ENCODE results near the gene NOP9.

The NOP9 gene

DNA sequence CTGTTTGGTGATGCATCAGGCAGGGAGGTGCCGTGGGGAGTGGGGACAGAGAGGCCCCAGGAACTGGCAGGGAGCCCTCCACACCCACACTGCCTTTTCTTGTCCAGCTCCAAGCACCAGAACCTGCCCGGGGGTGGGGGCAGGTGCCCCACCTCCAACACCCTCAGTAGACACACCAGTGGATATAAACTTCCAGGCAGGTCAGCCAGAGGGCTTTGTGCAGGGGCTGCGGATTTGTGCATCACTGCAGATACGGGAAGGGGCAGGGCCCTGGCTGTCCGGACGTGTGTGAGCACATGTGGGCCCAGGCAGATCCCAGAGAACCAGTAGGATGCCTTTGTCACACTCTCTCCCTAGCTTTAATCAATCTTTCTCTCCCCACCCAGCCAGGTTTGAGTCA, 35.4 kb upstream of the NOP9 start:
- peaks cover 8% of the 10 kb centered on the region for H3K4me1 ChIP-seq (ENCODE audit: insufficient read depth, insufficient read length)
- TF ChIP-seq ZNF274 (IDR thresholded peaks at IDR 0.05; ENCODE audit: low read depth, low read length) (no peak), YY1 (IDR thresholded peaks at IDR 0.05; ENCODE audit: insufficient read depth, insufficient read length) (no peak), SUZ12 (IDR thresholded peaks at IDR 0.05; ENCODE audit: extremely low read depth, insufficient read depth, insufficient read length) (no peak)
- no peak for DNase-seq (ENCODE audit: low read depth, low spot score)
- H3K4me3 ChIP-seq (ENCODE audit: insufficient read length, low read depth) = no peak overlapping the region
- no peaks in the 10 kb centered on the region for H3K27me3 ChIP-seq (ENCODE audit: insufficient read depth, insufficient read length)
- no peak overlapping the region for H3K9ac ChIP-seq (ENCODE audit: insufficient read length, low read depth)
- H3K9me3 ChIP-seq (ENCODE audit: insufficient read depth, low read length) = no peaks in the 10 kb centered on the region
- peaks cover 39% of the 10 kb centered on the region for H3K36me3 ChIP-seq (ENCODE audit: insufficient read depth, insufficient read length, low read length)

GRCh38 chr14:24266344-24267244, 33.1 kb upstream of the NOP9 start:
- no peak for TF ChIP-seq SUZ12 (IDR thresholded peaks at IDR 0.05; ENCODE audit: extremely low read depth, insufficient read depth, insufficient read length)
- no peak for TF ChIP-seq ZNF274 (IDR thresholded peaks at IDR 0.05; ENCODE audit: low read depth, low read length)
- TF ChIP-seq YY1 (IDR thresholded peaks at IDR 0.05; ENCODE audit: insufficient read depth, insufficient read length) = no peak
- H3K36me3 ChIP-seq (ENCODE audit: insufficient read depth, insufficient read length, low read length) = peaks cover 44% of the 10 kb centered on the region

GRCh38 chr14:24267516-24267915, 32.1 kb upstream of the NOP9 start:
- H3K4me3 ChIP-seq (ENCODE audit: insufficient read length, low read depth) = no peak overlapping the region
- H3K9ac ChIP-seq (ENCODE audit: insufficient read length, low read depth) = no peak overlapping the region
- H3K27me3 ChIP-seq (ENCODE audit: insufficient read depth, insufficient read length) = no peaks in the 10 kb centered on the region
- no peaks in the 10 kb centered on the region for H3K9me3 ChIP-seq (ENCODE audit: insufficient read depth, low read length)
- TF ChIP-seq ZNF274 (IDR thresholded peaks at IDR 0.05; ENCODE audit: low read depth, low read length) = no peak
- TF ChIP-seq YY1 (IDR thresholded peaks at IDR 0.05; ENCODE audit: insufficient read depth, insufficient read length) = no peak
- TF ChIP-seq SUZ12 (IDR thresholded peaks at IDR 0.05; ENCODE audit: extremely low read depth, insufficient read depth, insufficient read length) = no peak
- peaks cover 8% of the 10 kb centered on the region for H3K4me1 ChIP-seq (ENCODE audit: insufficient read depth, insufficient read length)
- DNase-seq (ENCODE audit: low read depth, low spot score) = no peak
- peaks cover 41% of the 10 kb centered on the region for H3K36me3 ChIP-seq (ENCODE audit: insufficient read depth, insufficient read length, low read length)

More at GRCh38 chr14:24266344-24267244, 33.1 kb upstream of the NOP9 start:
- H3K27me3 ChIP-seq (ENCODE audit: insufficient read depth, insufficient read length) = no peaks in the 10 kb centered on the region
- no peaks in the 10 kb centered on the region for H3K9me3 ChIP-seq (ENCODE audit: insufficient read depth, low read length)
- DNase-seq (ENCODE audit: low read depth, low spot score) = no peak
- no peak overlapping the region for H3K4me3 ChIP-seq (ENCODE audit: insufficient read length, low read depth)
- H3K4me1 ChIP-seq (ENCODE audit: insufficient read depth, insufficient read length) = peaks cover 8% of the 10 kb centered on the region
- H3K9ac ChIP-seq (ENCODE audit: insufficient read length, low read depth) = no peak overlapping the region

GRCh38 chr14:24268225-24268624, 31.4 kb upstream of the NOP9 start:
- H3K4me1 ChIP-seq (ENCODE audit: insufficient read depth, insufficient read length) = peaks cover 5% of the 10 kb centered on the region
- H3K4me3 ChIP-seq (ENCODE audit: insufficient read length, low read depth) = no peak overlapping the region
- DNase-seq (ENCODE audit: low read depth, low spot score) = no peak
- peaks cover 41% of the 10 kb centered on the region for H3K36me3 ChIP-seq (ENCODE audit: insufficient read depth, insufficient read length, low read length)
- H3K9me3 ChIP-seq (ENCODE audit: insufficient read depth, low read length) = no peaks in the 10 kb centered on the region
- H3K27me3 ChIP-seq (ENCODE audit: insufficient read depth, insufficient read length) = no peaks in the 10 kb centered on the region
- TF ChIP-seq ZNF274 (IDR thresholded peaks at IDR 0.05; ENCODE audit: low read depth, low read length) (no peak), YY1 (IDR thresholded peaks at IDR 0.05; ENCODE audit: insufficient read depth, insufficient read length) (no peak), SUZ12 (IDR thresholded peaks at IDR 0.05; ENCODE audit: extremely low read depth, insufficient read depth, insufficient read length) (no peak)
- no peak overlapping the region for H3K9ac ChIP-seq (ENCODE audit: insufficient read length, low read depth)

DNA sequence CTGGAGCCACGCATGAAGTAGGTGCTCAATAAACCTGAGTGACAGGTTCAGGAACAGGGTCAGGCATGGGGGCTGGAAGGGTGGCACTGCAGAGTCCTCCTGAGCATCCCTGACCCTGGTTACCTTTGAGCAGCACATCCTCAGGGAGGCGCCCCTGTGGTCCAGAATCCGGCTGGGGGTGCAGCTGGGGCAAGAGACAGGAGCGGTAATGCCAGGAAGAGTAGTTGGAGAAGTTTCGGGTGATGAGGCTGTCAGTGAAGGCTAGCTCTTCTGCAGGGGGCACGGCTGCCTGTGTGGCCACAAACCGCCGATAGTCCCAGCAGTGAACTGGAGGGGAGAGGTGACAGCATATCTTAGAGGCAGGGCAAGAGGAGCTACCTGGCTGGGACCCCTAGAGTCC, 30.3 kb upstream of the NOP9 start:
- no peak overlapping the region for H3K4me3 ChIP-seq (ENCODE audit: insufficient read length, low read depth)
- peaks cover 45% of the 10 kb centered on the region for H3K36me3 ChIP-seq (ENCODE audit: insufficient read depth, insufficient read length, low read length)
- DNase-seq (ENCODE audit: low read depth, low spot score) = no peak
- H3K9me3 ChIP-seq (ENCODE audit: insufficient read depth, low read length) = no peaks in the 10 kb centered on the region
- no peaks in the 10 kb centered on the region for H3K27me3 ChIP-seq (ENCODE audit: insufficient read depth, insufficient read length)
- H3K9ac ChIP-seq (ENCODE audit: insufficient read length, low read depth) = no peak overlapping the region
- peaks cover under 1% of the 10 kb centered on the region for H3K4me1 ChIP-seq (ENCODE audit: insufficient read depth, insufficient read length)
- TF ChIP-seq YY1 (IDR thresholded peaks at IDR 0.05; ENCODE audit: insufficient read depth, insufficient read length) (no peak), SUZ12 (IDR thresholded peaks at IDR 0.05; ENCODE audit: extremely low read depth, insufficient read depth, insufficient read length) (no peak), ZNF274 (IDR thresholded peaks at IDR 0.05; ENCODE audit: low read depth, low read length) (no peak)

GRCh38 chr14:24269910-24270536, 29.6 kb upstream of the NOP9 start:
- Histone ChIP-seq H3K4me3 (ENCODE audit: insufficient read length, low read depth) (peak overlapping the region; percentile 81), H3K4me1 (ENCODE audit: insufficient read depth, insufficient read length) (no peaks in the 10 kb centered on the region), H3K9me3 (ENCODE audit: insufficient read depth, low read length) (no peaks in the 10 kb centered on the region), H3K9ac (ENCODE audit: insufficient read length, low read depth) (peak overlapping the region; percentile 42), H3K36me3 (ENCODE audit: insufficient read depth, insufficient read length, low read length) (peaks cover 45% of the 10 kb centered on the region), H3K27me3 (ENCODE audit: insufficient read depth, insufficient read length) (no peaks in the 10 kb centered on the region)
- DNase-seq (ENCODE audit: low read depth, low spot score) = no peak
- TF ChIP-seq ZNF274 (IDR thresholded peaks at IDR 0.05; ENCODE audit: low read depth, low read length) (no peak), YY1 (IDR thresholded peaks at IDR 0.05; ENCODE audit: insufficient read depth, insufficient read length) (no peak), SUZ12 (IDR thresholded peaks at IDR 0.05; ENCODE audit: extremely low read depth, insufficient read depth, insufficient read length) (no peak)

- H3K9me3 ChIP-seq (ENCODE audit: insufficient read depth, low read length) = no peaks in the 10 kb centered on the region
- H3K4me1 ChIP-seq (ENCODE audit: insufficient read depth, insufficient read length) = no peaks in the 10 kb centered on the region
- DNase-seq (ENCODE audit: low read depth, low spot score) = no peak
- H3K9ac ChIP-seq (ENCODE audit: insufficient read length, low read depth) = peak overlapping the region; percentile 87
- H3K36me3 ChIP-seq (ENCODE audit: insufficient read depth, insufficient read length, low read length) = peaks cover 40% of the 10 kb centered on the region
- TF ChIP-seq ZNF274 (IDR thresholded peaks at IDR 0.05; ENCODE audit: low read depth, low read length) (no peak), YY1 (IDR thresholded peaks at IDR 0.05; ENCODE audit: insufficient read depth, insufficient read length) (no peak), SUZ12 (IDR thresholded peaks at IDR 0.05; ENCODE audit: extremely low read depth, insufficient read depth, insufficient read length) (no peak)
- H3K27me3 ChIP-seq (ENCODE audit: insufficient read depth, insufficient read length) = no peaks in the 10 kb centered on the region
- H3K4me3 ChIP-seq (ENCODE audit: insufficient read length, low read depth) = peak overlapping the region; percentile 81
Measured at GRCh38 chr14:24270537-24271133, 29.0 kb upstream of the NOP9 start.

Measured in NT2/D1 (cell line).